NB4 (cell line): ENCODE data around the gene RPTOR.

Source experiments
- DNase-seq: peaks from one replicate; pipeline ENCODE4 v3.0.0; 2010; ENCODE audit warnings: low read depth
- H3K4me3 ChIP-seq: one replicate; pipeline ENCODE4 v1.5.1; 2011; ENCODE audit warnings: mild to moderate bottlenecking, low read depth, low read length, moderate library complexity
- MAX ChIP-seq: IDR thresholded peaks from 2 replicates; pipeline ENCODE4 v1.6.1; 2011; ENCODE audit warnings: low read depth, low read length
- MYC ChIP-seq: IDR thresholded peaks from 2 replicates; pipeline ENCODE4 v1.6.1; 2011; ENCODE audit warnings: low read depth, low read length
- POLR2A ChIP-seq: IDR thresholded peaks from 2 replicates; pipeline ENCODE4 v1.6.1; 2011; ENCODE audit warnings: mild to moderate bottlenecking; ENCODE audit not compliant: insufficient read length; ENCODE audit errors: extremely low read depth
- TF ChIP-seq, protein P1 (sequence below): IDR thresholded peaks from one replicate; pipeline ENCODE4 v1.5.1; 2012; ENCODE audit warnings: low read depth, low read length

The RPTOR gene

GRCh38 chr17:80832266-80832676 is 287.6 kb downstream of the RPTOR start:
- peak overlapping the region; percentile 35 for H3K4me3 ChIP-seq
- TF ChIP-seq POLR2A (no peak), MYC (no peak), MAX (no peak)
- TF ChIP-seq, protein P1, sequence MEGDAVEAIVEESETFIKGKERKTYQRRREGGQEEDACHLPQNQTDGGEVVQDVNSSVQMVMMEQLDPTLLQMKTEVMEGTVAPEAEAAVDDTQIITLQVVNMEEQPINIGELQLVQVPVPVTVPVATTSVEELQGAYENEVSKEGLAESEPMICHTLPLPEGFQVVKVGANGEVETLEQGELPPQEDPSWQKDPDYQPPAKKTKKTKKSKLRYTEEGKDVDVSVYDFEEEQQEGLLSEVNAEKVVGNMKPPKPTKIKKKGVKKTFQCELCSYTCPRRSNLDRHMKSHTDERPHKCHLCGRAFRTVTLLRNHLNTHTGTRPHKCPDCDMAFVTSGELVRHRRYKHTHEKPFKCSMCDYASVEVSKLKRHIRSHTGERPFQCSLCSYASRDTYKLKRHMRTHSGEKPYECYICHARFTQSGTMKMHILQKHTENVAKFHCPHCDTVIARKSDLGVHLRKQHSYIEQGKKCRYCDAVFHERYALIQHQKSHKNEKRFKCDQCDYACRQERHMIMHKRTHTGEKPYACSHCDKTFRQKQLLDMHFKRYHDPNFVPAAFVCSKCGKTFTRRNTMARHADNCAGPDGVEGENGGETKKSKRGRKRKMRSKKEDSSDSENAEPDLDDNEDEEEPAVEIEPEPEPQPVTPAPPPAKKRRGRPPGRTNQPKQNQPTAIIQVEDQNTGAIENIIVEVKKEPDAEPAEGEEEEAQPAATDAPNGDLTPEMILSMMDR = no peak
- no peak for DNase-seq

DNA sequence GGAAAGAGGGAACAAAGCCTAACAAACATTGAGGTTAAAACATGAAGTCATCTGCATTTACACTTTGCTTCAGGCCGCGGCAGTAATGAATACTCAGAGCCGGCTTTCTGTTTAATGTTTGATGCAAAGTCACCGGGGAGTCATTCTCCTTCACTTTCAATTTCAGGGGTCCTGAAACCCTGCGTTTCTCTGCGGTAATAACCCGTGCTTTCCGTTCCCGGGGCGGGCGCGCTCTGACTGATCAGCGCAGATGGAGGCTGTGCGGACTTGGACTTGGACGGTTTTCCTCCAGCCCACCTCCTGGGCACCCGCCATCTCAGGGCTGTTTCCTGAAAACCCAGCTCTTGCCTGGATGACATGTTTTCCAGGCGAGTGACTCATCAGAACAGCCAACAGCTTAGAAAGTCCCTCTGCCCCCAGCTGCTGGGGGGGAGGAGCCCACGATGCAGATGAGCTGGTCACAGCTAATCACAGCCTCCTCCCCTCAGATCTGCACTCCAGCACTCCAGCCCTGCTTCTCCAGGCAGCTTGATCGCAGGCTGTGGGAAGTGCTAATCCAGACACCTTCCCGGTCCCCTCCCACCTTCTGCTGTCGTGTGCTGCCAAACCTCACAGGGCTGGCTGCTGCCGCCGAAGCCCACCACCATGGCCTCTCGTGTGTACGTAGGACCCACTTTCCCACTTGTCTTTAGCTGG is 288.4 kb downstream of the RPTOR start:
- TF ChIP-seq, protein P1 = no peak
- TF ChIP-seq MAX (0 out of 2 replicates have a peak, but pooled peaks have one; percentile 35), MYC (peak; percentile 49; the same call in 1 of the 2 replicates), POLR2A (no peak)
- DNase-seq = peak; percentile 90
- peak overlapping the region; percentile 35 for H3K4me3 ChIP-seq

DNA sequence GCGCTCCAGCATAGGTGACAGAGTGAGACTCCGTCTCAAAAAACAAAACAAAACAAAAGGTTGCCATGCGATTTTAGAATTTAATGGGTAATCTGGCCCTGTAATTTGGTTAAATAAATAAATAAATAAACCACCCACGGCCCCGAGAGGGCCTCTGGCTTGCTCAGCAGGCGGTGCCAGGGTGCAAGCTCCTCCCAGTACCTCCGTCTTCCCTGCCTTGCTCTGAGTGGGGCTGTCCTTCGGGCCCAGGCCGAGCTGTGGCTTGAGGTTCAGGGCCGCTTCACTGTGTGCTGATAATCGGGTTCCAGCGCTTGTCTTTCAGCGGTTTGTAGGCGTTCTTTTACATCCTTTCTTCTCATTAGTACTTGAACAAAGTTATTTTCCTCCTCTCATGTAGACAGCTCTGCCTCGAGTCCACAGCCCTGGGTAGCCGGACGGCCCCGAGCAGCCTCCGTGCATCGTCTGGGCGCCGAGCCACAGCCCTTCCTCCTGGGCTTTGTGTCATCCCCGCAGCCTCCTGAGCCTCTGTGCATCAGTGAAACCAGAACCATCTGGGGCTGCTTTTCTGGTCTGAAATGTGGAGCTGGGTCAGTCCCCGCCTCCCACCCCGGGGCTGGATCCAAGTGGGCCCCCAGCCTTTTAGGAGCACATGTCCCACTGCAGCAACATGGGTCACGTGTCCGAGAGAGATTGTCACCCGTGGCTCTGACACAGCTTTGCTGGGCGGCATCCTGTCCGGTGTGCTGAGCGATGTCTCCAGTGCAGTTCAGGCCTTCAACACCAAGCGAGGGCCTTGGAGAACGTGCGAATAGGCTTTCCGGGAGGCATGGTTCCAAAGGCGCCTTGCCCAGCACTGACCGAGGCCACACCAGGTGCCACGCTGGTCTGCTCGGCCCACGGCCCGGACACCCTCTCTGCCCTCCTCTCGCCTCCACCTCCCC is 289.6 kb downstream of the RPTOR start:
- no peak for DNase-seq
- TF ChIP-seq POLR2A = no peak
- TF ChIP-seq MAX = no peak
- TF ChIP-seq MYC = no peak
- TF ChIP-seq, protein P1 = no peak

GRCh38 chr17:80834893-80835275 is 290.2 kb downstream of the RPTOR start:
- TF ChIP-seq MAX = no peak
- no peak for TF ChIP-seq MYC
- TF ChIP-seq, protein P1 = no peak
- no peak for TF ChIP-seq POLR2A
- no peak overlapping the region for H3K4me3 ChIP-seq
- DNase-seq = no peak

More for the DNA sequence above, 289.6 kb downstream of the RPTOR start:
- H3K4me3 ChIP-seq = no peak overlapping the region

- no peak overlapping the region for H3K4me3 ChIP-seq
- no peak for TF ChIP-seq POLR2A
- no peak for TF ChIP-seq MAX
- no peak for TF ChIP-seq MYC
- TF ChIP-seq, protein P1 = no peak
- no peak for DNase-seq
These were observed 291.4 kb downstream of the RPTOR start for GRCh38 chr17:80835816-80836657.
